Loucy (cell line): Measurements from ENCODE around the gene ZFP36.

Source experiments
- H2AFZ ChIP-seq: fragments of 200-600 bp; sonication (generic); 2 replicates; pipeline ENCODE4 v1.6.0; 2016; ENCODE audit warnings: antibody characterized with exemption, mild to moderate bottlenecking, low read length, moderate library complexity
- H3F3A ChIP-seq: fragments of 200-600 bp; 2 replicates; pipeline ENCODE4 v1.6.0; 2016; ENCODE audit warnings: antibody characterized with exemption, low read depth, mild to moderate bottlenecking
- H3K27me3 ChIP-seq: fragments of 200-600 bp; sonication (generic); 2 replicates; pipeline ENCODE4 v1.6.1; 2014; ENCODE audit warnings: low read length, mild to moderate bottlenecking; ENCODE audit not compliant: insufficient read depth, poor library complexity, severe bottlenecking
- H3K36me3 ChIP-seq: fragments of 200-600 bp; sonication (generic); 2 replicates; pipeline ENCODE4 v1.6.1; 2016; ENCODE audit warnings: low read length; ENCODE audit not compliant: insufficient read depth
- H3K4me1 ChIP-seq: fragments of 200-600 bp; sonication (generic); 2 replicates; pipeline ENCODE4 v1.5.1; 2014; ENCODE audit warnings: low read length, mild to moderate bottlenecking; ENCODE audit not compliant: insufficient read depth, poor library complexity, severe bottlenecking
- H3K4me2 ChIP-seq: fragments of 200-600 bp; sonication (generic); 2 replicates; pipeline ENCODE4 v1.6.0; 2014; ENCODE audit warnings: antibody characterized with exemption, low read length, low read depth, mild to moderate bottlenecking; ENCODE audit not compliant: poor library complexity, severe bottlenecking
- H3K4me3 ChIP-seq: fragments of 200-600 bp; sonication (generic); 2 replicates; pipeline ENCODE4 v1.5.1; 2014; ENCODE audit warnings: low read length, mild to moderate bottlenecking, mixed read lengths; ENCODE audit not compliant: poor library complexity, severe bottlenecking
- H3K79me2 ChIP-seq: fragments of 200-600 bp; sonication (generic); 2 replicates; pipeline ENCODE4 v1.6.1; 2014; ENCODE audit warnings: low read length; ENCODE audit not compliant: insufficient read depth
- H3K9ac ChIP-seq: fragments of 200-600 bp; sonication (generic); 2 replicates; pipeline ENCODE4 v1.6.0; 2014; ENCODE audit warnings: mild to moderate bottlenecking, low read depth, low read length, moderate library complexity; ENCODE audit not compliant: poor library complexity, severe bottlenecking
- H3K9me2 ChIP-seq: fragments of 200-600 bp; sonication (generic); replicated peaks from 2 replicates; pipeline ENCODE4 v1.6.1; 2016; ENCODE audit warnings: low read depth, low read length, mixed read lengths
- H3K9me3 ChIP-seq: fragments of 200-600 bp; sonication (generic); 2 replicates; pipeline ENCODE4 v1.6.1; 2014; ENCODE audit warnings: mild to moderate bottlenecking, antibody characterized with exemption, low read length, low read depth; ENCODE audit not compliant: insufficient read depth
- H4K20me1 ChIP-seq: fragments of 200-600 bp; sonication (generic); 2 replicates; pipeline ENCODE4 v1.6.0; 2014; ENCODE audit warnings: antibody characterized with exemption, low read length, mild to moderate bottlenecking; ENCODE audit not compliant: insufficient read depth, poor library complexity, severe bottlenecking
- CTCF ChIP-seq: fragments of 200-600 bp; sonication (generic); conservative IDR thresholded peaks from 2 replicates; pipeline ENCODE4 v1.5.1; 2014; ENCODE audit warnings: mild to moderate bottlenecking, antibody characterized with exemption, low read length
- EZH2phosphoT487 ChIP-seq: fragments of 200-600 bp; IDR thresholded peaks from 2 replicates; pipeline ENCODE4 v1.6.1; 2018; ENCODE audit warnings: antibody characterized with exemption, mild to moderate bottlenecking, moderate library complexity, borderline replicate concordance

The ZFP36 gene

GRCh38 chr19:39362682-39363657, 43.7 kb upstream of the ZFP36 start:
- Histone ChIP-seq H3K27me3 (no peaks in the 10 kb centered on the region), H3K4me2 (no peak overlapping the region), H3K9me2 (no peaks in the 10 kb centered on the region), H3K9ac (no peak overlapping the region), H3K4me1 (no peaks in the 10 kb centered on the region), H2AFZ (no peak overlapping the region), H3F3A (no peaks in the 10 kb centered on the region), H3K79me2 (no peaks in the 10 kb centered on the region), H4K20me1 (no peaks in the 10 kb centered on the region), H3K36me3 (peaks cover 37% of the 10 kb centered on the region), H3K9me3 (no peaks in the 10 kb centered on the region), H3K4me3 (no peak overlapping the region)
- no peak for TF ChIP-seq CTCF
- TF ChIP-seq EZH2phosphoT487, result no peak

DNA sequence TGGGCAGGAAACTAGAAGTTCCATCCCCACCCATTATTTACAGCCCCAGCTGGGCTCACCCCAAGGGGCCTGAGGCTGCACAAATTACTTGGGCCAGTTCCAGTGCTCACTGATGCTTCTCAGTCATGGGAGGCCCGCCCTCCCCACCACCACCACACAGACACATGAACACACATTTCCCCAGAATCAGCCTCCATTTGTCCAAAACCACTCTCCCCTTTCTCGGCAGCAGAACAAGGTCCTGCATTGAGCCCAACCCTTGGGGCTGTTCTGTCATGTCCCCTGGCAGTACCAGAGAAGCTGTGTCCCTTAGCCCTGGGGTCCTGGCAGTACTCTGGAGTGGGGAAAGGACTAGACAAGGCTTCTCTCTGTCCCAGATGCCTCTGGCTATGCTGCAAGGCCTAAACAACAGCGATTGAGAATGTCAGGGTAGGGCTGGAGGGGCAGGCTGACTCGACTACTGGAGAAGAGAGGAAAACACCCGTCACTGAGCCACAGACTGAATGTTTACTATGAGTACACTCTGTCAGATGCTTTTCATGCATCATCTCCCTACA, 42.7 kb upstream of the ZFP36 start:
- TF ChIP-seq CTCF, result no peak
- TF ChIP-seq EZH2phosphoT487, result no peak
- H2AFZ ChIP-seq, result no peak overlapping the region
- no peaks in the 10 kb centered on the region for H4K20me1 ChIP-seq
- no peaks in the 10 kb centered on the region for H3K79me2 ChIP-seq
- no peaks in the 10 kb centered on the region for H3K9me2 ChIP-seq
- no peaks in the 10 kb centered on the region for H3F3A ChIP-seq
- no peaks in the 10 kb centered on the region for H3K4me1 ChIP-seq
- H3K9ac ChIP-seq, result no peak overlapping the region
- no peak overlapping the region for H3K4me2 ChIP-seq
- no peaks in the 10 kb centered on the region for H3K9me3 ChIP-seq
- no peak overlapping the region for H3K4me3 ChIP-seq
- H3K27me3 ChIP-seq, result no peaks in the 10 kb centered on the region
- peaks cover 37% of the 10 kb centered on the region for H3K36me3 ChIP-seq

DNA sequence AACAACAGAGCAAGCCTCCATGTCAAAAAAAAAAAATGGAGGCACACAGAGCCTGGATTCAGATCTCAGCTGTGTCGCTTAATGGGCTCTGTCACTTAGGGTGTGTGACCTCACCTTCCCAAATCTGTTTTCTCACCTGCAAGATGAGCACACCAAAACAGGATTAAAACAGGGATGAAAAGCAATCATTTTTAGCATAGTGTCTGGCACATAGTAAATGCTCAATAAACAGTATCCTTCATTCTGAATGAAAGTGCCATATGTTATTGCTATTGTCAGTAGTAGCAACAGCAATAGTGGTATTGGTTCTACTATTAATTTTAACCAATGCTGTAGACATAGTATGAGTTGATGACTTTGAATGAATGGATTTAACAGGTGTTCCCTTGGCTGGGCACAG, 41.1 kb upstream of the ZFP36 start:
- H3K4me3 ChIP-seq, result no peak overlapping the region
- no peaks in the 10 kb centered on the region for H3K27me3 ChIP-seq

More for the DNA sequence above, 41.1 kb upstream of the ZFP36 start:
- Histone ChIP-seq H3K79me2 (no peaks in the 10 kb centered on the region), H3F3A (no peaks in the 10 kb centered on the region), H3K9ac (no peak overlapping the region), H2AFZ (no peak overlapping the region), H3K36me3 (peaks cover 40% of the 10 kb centered on the region; the same call in 1 of the 2 replicates), H3K9me3 (no peaks in the 10 kb centered on the region), H3K9me2 (no peaks in the 10 kb centered on the region), H3K4me1 (no peaks in the 10 kb centered on the region), H4K20me1 (no peaks in the 10 kb centered on the region), H3K4me2 (no peak overlapping the region)
- TF ChIP-seq CTCF (no peak), EZH2phosphoT487 (no peak)
